GM13976 (cell line): ENCODE data around the gene SLC5A11.
A peak's percentile ranks its signal among the peaks of the same experiment; 100 is the strongest.

Experiments used
- DNase-seq: peaks from one replicate; pipeline ENCODE4 v3.0.0; 2012; ENCODE audit warnings: low spot score
- in situ Hi-C: fragments of 300-500 bp; cut with MboI; formaldehyde crosslinking; loops from one replicate; pipeline ENCODE4 v1.12.0; 2022; ENCODE audit warnings: low sequenced_read_pairs, mixed read lengths, inconsistent platforms; ENCODE audit not compliant: unreplicated experiment
- TF ChIP-seq, protein P1 (sequence below): IDR thresholded peaks from 2 replicates; pipeline ENCODE4 v1.5.1; 2012; ENCODE audit warnings: borderline replicate concordance, mild to moderate bottlenecking; ENCODE audit not compliant: insufficient read depth; ENCODE audit errors: extremely low read depth, missing control alignments, control extremely low read depth

SLC5A11 gene

DNA sequence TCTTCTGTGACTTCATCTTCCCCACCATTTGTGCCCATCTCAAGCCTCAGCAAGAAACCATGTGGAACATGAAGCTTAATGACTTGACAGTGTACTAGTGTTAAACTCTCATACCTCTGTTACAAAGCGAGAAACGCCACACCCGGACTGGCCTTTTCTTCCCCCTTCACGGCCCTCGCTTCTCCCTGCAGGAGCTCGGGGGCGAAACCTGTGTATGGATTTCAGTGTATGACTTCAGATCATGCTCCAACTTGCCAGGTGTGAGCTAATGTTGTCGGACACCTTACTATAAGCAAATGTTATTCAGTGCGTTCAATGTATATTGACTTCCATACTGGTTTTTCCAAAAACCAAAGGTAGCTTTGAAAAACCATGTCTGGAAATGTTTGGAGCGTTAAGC, 20.1 kb upstream of the SLC5A11 start:
- DNase-seq = no peak
- in situ Hi-C loops = no loop called here
- TF ChIP-seq, protein P1, sequence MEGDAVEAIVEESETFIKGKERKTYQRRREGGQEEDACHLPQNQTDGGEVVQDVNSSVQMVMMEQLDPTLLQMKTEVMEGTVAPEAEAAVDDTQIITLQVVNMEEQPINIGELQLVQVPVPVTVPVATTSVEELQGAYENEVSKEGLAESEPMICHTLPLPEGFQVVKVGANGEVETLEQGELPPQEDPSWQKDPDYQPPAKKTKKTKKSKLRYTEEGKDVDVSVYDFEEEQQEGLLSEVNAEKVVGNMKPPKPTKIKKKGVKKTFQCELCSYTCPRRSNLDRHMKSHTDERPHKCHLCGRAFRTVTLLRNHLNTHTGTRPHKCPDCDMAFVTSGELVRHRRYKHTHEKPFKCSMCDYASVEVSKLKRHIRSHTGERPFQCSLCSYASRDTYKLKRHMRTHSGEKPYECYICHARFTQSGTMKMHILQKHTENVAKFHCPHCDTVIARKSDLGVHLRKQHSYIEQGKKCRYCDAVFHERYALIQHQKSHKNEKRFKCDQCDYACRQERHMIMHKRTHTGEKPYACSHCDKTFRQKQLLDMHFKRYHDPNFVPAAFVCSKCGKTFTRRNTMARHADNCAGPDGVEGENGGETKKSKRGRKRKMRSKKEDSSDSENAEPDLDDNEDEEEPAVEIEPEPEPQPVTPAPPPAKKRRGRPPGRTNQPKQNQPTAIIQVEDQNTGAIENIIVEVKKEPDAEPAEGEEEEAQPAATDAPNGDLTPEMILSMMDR = no peak

DNA sequence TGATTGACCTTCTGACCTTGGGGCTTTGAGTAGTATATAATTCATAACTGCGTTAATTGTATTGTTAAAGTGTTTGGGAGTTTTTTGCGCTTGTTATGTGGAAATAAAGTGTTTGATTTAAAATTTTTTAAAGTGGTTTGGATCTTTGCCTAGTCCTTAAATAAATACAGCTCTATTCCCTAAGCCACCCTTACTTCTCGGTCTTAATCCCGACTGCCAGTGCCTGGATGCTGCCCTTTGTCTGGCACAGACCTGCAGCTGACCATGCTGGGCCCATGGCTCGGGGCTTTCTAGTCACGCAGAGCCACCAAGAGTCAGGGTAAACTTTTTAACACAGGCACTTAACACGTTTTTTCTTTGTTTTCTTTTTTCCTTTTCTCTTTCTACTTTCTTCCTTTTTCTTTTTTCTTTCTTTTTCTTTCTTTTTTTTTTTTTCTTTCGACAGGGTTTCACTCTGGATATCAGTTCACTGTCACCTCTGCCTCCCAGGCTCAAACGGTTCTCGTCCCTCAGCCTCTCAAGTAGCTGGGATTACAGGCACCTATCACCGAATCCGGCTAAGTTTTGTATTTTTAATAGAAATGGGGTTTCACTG, 19.6 kb upstream of the SLC5A11 start:
- DNase-seq = no peak
- in situ Hi-C loops = no loop called here
- TF ChIP-seq, protein P1 = no peak

DNA sequence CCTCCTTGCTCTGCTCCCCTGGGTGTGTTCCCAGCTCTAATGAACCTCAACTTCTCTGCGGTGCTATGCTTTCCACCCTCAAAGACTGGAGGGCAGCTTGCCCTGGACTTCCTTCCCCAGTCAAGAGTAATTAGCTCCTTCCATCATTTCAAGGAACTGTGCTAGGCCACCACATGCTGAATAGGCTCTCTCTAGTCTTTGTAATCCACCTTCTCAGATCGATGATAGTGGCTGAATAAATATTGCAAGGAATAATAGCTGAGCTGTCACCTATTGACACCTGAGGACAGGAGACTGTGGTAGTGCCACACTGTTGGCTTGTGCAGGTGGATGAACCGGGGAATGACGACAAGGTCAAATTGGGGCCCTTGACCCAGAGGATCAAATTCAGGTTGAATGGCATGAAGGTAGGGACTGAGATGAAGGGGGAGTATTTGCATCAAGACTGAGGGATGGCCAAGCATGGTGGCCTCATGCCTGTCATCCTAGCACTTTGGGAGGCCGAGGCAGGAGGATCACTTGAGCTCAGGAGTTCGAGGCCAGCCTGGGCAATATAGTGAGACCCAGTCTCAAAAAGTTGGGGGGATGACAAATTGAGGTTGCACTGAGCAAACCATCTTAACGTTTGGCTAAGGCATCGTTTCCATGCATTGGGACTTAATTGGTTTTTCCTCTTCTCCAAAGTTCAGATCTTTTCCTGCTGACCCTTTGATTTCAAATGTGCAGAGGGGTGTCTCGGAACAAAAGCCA, 18.8 kb upstream of the SLC5A11 start:
- TF ChIP-seq, protein P1 = no peak
- DNase-seq = no peak
- in situ Hi-C loops = no loop called here

DNA sequence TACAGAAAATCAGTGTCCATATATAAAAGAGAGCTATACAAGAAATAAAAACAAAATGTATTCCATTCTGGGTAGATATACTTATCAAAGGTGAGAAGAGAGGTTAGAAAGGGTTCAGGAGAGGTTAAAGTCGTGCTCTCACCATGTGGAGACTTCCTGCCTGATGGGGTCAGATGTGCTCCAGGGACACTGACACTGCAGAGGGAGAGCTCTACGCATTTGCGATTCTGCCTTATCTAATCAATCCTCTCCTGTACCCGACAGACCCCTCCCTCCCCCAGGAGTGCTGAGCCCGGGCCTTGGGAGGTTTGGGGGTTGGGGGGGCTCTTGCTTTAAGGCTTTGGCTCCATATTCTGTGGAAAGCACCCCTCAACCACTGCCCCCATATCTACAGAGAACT, 16.6 kb upstream of the SLC5A11 start:
- TF ChIP-seq, protein P1 = no peak
- in situ Hi-C loops = no loop called here
- no peak for DNase-seq

DNA sequence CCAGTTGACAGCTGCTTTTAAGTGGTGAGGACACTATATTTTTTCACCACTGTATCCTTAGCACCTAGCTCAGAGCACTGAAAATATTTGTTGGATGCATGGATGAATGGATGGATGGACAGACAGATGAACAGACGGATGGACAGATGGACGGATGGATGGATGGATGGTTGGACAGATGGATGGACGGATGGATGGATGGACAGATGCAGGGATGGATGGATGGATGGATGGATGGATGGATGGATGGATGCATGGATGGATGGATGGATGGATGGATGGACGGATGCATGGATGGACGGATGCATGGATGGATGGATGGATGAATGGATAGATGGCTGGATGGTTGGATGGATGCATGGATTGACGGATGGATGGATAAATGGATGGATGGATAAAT, 12.4 kb upstream of the SLC5A11 start:
- no peak for DNase-seq
- TF ChIP-seq, protein P1 = no peak
- in situ Hi-C loops = no loop called here

DNA sequence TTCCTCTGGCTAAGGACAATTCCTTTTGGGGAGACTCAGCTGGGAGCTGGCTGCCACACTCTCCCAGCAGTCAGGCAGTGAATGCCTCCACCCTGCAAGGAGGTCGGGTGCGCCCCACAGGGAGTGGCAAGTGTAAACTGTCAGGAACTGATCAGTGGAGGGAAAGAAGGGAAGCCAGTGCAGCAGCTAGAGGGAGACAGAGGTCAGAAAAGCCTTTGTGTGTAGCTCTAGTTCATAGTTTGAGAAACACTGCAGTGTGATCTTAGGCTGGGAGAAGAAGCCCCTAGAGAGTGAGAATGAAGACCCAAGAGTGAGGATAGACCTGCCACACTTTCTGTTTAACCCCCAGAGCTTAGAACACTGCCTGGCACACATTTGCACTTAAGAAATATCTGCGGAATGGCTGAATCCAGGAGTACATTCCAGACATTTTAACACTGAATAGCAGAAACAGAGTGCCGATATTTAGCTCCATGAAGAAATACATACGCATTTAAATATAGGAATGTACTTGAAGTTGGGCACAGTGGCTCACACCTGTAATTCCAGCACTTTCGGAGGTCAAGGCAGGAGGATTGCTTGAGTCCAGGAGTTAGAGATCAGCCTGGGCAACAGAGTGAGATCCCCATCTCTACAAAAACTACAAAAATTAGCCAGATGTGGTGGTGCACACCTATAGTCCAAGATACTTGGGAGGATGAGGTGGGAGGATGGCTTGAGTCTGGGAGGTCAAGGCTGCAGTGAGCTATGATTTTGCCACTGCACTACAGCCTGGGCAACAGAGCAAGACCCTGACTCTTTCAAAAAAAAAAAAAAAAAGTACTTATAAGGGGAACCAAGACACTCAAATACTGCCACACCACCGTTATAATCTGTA, 11.1 kb upstream of the SLC5A11 start:
- TF ChIP-seq, protein P1 = peak; percentile 51
- DNase-seq = peak; percentile 56
- in situ Hi-C loops = no loop called here
